COLO668 (cell line): Measurements from ENCODE around the gene ESPNL.

ENCODE experiments used
- DNase-seq: peaks from one replicate; lab custom pipeline; 2025; ENCODE audit not compliant: unreplicated experiment; lab: John Stamatoyannopoulos, UW

Gene ESPNL

DNA sequence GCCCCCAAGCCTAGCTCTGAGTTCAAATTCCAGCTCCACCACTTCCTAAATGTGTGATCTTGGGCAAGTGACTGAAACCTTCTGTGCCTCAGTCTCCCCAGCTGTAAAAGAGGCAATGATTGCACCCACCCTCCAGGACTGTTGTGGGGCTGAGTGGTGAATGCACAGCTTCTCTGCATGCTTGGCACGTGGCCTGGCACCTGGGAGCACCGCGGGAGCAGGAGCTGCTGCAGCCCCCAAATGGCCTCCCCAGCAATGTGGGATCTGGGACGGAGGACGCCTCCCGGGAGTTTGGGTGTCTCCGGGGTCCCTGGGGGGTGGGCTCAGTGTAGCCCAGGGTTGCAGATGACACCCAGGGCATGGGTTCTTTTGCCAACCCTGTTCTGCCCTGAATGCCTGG is 39.9 kb downstream of the ESPNL start:
- DNase-seq: no peak

DNA sequence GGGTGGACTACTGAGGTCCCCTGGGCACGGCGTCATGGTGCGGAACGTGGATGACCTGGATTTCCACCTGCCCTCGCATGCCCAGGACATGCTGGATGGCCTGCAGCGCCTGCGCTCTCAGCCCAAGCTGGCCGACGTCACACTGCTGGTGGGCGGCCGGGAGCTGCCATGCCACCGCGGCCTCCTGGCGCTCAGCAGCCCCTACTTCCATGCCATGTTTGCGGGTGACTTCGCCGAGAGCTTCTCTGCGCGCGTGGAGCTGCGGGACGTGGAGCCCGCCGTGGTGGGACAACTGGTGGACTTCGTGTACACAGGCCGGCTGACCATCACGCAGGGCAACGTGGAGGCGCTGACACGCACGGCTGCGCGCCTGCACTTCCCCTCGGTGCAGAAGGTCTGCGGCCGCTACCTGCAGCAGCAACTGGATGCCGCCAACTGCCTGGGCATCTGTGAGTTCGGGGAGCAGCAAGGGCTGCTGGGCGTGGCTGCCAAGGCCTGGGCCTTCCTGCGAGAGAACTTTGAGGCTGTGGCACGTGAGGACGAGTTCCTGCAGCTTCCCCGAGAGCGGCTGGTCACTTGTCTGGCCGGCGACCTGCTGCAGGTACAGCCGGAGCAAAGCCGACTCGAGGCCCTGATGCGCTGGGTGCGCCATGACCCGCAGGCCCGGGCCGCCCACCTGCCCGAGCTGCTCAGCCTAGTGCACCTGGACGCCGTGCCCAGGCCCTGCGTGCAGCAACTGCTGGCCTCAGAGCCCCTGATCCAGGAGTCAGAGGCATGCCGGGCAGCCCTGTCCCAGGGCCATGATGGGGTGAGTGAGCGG is 40.8 kb downstream of the ESPNL start:
- no peak for DNase-seq

DNA sequence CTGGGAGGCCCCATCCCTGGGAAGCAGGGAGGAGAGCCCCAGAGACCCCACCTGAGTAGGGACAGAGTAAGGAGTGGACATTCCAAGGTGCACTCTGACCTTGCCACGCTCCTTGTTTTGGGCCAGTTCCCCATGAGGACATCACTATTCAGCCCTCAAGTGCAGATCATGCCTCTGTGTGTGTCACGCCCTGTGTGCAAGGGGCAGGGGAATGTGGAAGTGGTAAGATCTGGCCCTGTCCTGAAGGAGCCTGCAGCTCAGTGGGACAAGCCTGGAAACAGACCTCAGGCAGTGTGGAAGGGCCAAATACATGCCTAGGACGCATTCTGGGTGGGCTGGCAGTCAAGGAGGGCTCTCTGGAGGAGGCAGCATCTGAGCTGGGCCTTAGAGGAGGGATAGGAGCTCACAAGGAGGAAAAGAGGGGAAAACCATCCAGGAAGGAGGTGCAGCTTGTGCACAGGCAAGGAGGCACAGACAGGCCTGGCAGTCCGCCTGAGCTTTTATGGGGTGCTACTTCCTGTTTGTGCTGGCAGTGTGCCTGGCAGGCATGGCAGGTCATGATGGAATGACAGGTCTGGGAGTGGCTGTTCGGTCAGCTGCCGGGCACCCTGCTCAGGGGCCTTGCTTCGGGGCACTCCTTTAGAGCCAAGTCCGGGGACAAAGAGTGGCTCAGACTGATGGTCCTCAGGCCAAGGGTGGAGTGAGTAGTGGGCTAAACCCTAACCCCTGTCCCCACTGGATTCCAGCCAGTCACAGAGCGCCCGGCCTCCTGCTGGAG is 41.6 kb downstream of the ESPNL start:
- peak; percentile 86 for DNase-seq

DNA sequence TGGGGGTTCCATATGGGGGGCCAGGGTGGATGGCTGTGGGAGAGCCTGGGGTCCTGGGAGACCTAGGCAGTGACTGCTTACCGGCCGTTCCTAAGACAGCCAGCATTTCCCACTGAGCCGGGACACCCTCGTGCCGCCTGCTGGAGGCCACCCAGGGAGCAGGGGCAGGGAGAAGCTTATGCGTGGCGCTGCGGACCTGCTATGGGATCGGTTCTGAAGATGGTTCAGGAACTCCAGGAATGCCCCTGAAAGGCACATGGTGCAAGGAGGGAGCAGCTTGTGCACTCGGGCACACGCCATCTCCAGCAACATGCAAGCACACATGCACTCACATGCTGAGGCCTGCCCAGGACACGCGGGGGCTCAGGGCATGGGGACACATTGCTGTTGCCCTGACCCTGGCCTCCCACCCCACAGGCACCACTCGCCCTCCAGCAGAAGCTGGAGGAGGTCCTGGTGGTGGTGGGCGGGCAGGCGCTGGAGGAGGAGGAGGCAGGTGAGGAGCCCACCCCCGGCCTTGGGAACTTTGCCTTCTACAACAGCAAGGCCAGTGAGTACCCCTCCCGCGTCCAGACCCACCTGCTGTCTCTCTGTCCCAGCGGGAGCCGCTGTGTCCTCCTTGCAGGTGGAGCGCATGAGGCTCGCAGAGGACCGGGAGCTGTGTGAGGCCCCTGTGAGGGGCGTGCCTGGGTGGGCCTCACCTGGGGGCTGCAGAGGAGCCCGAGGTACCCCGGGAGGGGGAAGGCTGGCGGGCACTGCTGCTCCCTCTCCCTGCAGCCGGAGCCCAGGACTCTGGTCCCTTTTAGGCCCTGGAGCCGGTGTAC is 42.5 kb downstream of the ESPNL start:
- no peak for DNase-seq

DNA sequence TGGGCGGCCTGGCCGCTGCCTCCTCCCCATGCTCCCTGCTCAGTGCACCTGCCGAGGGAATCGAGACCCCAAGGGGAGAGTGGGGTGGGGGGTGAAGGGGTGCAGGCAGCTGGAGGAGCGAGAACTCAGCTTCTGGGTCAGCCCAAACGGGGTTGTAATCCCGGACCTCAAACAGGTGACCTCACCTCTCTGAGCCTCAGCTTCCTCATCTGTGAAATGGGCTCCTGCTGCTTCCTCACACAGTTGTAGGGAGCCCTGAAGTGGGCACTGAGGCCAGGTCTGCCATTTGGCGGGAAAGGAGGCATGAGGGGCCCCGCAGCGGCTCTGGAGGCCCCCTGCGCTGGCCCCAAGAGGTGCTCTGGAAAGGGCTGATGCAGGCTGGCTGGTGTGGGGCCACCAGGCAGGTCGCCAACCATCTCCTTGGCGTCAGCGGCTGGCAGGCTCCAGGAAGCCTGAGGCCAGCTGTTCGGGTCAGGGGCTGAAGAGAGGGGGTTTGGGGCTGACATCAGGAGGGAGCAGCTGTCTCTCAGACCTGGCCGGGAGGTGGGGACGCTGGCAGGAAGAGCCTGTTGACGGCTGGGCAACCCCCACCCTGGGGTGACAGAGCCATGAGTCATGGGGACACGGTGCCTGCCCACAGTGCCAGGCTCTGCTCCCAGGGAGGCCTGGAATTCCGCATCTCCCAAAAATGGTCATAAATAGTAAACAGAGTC is 43.3 kb downstream of the ESPNL start:
- DNase-seq: peak; percentile 76

DNA sequence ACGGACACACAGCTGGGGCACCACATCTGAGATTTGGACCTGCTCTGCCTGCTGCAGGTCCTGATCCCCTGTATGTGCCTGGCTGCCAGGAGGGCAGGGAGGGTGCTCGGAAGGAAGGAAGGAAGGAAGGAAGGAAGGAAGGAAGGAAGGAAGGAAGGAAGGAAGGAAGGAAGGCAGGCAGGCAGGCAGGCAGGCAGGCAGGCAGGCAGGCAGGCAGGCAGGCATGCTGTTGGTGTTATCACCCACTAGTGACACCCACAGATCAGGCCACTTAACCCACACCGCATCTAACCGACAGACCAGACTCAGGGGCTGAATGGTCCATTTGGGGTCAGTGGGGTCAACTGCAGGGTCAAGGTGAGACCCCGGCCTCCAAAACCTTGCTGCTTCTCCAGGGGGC is 44.1 kb downstream of the ESPNL start:
- DNase-seq: no peak

DNA sequence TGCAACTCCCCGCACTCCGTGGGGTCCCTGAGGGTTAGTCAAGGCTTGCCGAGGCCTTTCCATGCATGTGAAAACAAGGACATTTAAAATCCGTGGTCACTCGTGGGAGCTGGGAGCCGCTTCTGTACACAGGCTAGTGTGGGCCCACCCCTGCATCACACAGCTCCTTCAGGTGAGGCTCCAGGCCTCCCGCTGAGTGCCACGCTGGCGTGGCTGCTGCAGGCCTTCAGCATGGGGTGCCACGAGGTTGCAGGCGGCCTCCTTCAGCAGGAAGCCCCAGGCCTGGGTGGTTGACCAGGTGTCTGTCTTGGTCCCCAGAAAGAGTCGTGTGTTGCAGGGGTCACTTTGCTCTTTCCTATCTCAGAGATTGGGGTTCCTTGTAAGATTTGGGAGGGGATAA is 44.9 kb downstream of the ESPNL start:
- no peak for DNase-seq

DNA sequence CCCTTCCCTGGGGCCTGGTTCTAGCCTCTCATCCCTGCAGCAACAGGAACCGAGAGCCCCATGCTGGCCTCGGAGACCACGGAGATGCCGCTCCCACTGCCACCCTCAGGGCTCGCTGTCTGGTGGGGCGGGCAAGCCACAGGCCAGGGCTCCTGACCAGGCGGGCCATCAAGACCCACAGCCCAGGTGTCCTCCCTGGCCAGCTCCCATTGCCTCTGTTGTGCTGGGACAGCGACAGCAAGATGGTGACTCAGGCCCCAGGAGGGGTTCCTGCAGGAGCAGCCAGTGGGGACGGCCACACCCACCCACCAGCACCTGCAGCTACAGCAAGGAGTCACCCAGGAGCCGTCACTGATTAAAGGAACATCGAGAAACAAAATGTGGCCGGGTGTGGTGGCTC is 45.7 kb downstream of the ESPNL start:
- DNase-seq: no peak

DNA sequence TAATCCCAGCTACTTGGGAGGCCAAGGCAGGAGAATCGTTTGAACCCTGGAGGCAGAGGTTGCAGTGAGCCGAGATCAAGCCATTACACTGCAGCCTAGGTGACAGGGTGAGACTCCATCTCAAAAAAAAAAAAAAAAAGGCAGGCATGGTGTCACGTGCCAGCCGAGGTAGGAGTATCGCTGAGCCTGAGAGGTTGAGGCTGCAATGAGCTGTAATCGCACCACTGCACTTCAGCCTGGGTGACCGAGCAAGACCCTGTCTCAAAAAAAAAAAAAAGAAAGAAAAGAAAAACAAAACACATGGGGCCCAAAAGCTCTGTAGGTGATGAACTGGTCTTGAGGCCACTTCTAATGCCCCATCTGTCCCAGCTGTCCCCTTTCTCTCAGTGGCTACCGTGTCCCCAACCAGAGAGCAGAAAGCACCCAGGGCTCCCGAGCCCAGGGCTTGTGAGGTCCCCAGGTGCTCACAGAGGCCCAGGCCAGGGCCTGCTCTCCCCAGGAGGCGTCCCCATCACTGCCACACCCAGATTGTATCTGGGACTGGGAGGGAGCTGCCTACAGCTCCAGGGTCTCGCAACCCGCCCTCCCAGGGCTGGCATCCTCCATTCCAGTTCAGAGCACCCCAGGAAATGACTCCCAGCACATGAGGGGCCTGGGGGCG is 46.9 kb downstream of the ESPNL start:
- no peak for DNase-seq

DNA sequence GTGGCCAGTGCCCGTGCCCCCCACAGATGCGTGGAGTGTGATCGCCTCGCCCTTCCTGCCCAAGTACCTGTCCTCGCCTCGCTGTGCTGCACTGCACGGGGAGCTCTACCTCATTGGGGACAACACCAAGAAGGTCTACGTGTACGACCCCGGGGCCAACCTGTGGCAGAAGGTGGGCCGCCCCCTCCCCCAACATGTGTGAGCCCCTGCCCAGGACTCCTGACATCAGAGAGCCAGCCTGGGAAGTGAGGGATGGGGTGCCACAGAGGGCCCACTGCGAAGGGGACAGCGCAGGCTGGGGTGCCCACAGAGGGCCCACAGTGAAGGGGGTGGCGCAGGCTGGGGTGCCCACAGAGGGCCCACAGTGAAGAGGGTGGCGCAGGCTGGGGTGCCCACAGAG is 48.8 kb downstream of the ESPNL start:
- no peak for DNase-seq

DNA sequence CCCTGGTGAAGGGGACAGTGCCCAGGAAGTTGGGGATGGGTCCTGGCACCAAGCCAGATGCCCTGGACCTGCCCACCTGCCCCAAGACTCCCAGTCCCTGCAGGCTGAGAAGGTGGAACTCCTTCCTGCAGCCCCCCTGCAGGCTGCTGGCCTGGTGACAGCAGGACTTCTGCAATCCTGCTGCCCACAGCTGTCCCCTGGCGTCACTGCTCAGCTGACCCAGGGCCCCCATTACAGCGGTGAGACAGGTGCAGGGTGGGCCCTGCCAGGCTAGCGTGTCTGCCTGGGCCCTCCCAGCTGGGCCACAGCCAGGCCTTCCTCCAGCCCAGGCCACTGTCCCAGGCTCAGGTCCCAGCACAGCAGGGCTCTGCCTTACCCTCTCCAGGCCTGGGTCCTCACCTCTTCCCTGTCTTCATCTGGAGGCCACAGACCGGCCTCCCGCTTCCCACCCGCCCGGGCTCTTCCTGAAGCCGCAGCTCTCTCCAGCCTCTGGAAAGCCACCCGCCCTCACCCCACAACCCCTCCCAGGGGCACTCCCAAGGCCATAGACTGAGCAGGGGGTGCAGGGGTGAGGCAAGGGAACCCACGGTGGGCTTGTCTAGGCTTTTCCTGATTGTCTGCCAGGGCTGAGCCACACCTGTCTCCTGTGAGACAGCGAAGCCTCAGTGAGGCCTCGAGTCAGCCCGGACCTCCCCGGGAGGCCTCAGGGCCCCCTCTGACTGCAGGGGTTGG is 49.9 kb downstream of the ESPNL start:
- DNase-seq: no peak

DNA sequence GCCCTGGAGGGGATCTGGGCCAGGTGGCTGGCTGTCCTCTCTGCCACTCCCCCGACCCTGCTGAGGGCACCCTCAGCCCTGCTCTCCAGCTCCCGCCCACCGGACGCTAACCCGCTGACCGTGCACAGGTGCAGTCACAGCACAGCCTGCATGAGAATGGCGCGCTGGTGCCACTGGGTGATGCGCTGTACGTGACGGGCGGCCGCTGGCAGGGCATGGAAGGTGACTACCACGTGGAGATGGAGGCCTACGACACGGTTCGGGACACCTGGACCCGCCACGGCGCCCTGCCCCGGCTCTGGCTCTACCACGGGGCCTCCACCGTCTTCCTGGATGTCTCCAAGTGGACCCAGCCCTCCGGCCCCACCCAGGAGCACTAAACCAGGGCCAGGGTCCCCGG is 50.5 kb downstream of the ESPNL start:
- DNase-seq: no peak

DNA sequence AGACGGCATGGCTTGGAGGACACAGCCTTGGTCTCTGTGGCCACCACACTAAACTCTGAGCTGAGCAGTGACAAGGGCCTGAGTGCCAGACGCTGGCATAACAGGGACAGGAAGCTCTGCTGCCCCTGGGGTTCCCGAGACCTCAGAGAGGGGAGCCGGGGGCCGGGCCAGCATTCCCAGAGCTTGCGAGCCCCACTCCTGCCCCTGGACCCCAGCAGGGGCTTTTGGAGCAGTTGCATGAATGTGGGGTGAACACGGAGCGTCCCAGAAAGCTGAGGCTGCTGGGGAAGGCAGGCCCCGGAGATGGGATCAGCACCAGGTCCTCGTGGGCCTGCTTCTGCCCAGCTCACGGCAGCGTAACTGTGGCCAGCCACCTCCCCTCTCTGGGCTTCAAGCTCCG is 51.1 kb downstream of the ESPNL start:
- DNase-seq: no peak

DNA sequence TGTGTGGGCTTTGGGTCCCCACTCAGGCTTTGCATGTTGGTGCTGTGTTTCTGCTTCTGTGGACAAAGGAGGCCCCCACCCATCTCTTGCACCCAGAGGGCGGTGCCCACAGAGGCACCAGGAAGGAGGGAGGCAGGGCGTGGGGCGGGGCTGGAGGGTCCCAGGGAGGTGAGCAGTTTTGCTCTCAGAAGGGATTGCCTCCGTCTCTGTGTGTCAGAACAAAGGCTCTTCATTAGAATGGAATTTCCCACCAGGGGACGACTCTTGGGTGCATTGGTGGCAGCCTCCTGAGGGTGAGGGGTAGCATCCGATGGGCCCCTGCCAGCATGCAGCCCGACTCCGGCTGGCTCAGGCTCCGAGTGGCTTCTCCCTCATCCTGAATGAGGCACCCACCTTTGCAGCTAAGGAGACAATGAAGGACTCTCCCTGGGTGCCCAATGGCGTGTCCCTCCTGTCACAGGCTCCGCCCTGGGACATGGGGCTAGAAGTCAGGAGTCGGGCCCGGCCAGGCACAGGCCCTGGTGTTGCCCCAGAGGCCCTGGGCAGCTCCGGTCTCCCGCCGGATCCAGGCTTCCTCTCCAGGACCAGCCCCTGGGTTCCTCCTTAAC is 51.6 kb downstream of the ESPNL start:
- DNase-seq: no peak

DNA sequence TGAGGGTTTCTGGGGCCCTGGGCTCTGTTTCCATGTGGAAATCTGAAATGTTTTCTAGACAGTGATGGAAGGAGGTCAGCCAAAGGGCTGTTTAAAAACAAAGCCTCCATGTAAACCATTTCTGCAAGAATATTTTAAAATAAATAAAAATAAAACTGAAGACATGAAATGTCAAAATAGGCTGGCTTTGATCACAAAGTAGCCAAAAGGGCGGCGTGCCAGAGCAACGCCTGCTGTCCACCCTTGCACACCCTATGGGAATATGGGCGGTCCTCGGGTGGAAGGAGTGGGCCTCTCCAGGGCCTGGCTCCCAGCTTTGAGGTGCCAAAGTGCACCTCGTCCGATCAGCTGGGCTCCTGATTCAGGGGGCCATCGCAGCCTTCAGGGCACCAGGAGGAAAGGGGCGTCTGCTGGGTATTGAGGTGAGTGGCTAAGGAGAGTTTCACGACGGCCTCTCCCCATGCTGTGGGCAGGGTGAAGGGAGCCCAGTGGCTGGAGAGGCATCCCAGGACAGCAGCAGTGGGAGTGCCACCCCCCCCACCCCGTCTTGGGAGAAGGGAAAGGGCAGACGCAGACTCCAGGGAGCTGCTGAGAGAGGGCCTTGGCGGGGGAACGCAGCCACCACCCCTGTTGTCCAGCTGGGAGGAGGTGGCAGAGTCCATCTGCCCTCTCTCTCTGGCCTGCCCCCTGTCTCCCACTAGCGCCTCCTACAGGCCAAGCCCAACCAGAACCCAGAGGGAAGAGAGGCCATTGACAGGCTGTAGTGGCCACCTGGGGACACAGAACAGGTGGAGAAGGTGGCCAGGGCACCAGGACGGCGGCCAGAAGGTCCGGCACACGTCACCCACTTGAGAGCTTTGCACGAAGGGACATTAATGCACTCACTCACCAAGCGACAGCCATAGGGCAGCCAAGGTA is 52.9 kb downstream of the ESPNL start:
- DNase-seq: no peak

DNA sequence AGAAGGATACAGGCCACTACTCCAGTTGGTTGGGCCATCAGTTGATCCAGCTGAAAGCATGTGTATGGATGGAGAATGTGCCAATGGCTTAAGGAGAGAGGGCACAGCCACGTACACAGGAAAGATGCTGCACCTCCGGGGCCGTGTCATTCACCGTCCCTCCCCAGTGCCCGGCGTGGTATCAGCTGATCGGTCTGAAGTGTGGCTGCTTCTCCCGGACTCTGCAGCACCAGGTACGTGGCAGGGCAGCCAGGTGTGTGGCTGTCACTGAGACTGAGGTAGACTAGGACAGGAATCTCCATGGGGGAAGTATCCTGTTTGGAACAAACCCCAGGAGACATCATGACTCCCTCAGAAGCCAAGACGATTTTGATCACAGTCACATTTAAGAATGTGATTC is 54.4 kb downstream of the ESPNL start:
- no peak for DNase-seq

DNA sequence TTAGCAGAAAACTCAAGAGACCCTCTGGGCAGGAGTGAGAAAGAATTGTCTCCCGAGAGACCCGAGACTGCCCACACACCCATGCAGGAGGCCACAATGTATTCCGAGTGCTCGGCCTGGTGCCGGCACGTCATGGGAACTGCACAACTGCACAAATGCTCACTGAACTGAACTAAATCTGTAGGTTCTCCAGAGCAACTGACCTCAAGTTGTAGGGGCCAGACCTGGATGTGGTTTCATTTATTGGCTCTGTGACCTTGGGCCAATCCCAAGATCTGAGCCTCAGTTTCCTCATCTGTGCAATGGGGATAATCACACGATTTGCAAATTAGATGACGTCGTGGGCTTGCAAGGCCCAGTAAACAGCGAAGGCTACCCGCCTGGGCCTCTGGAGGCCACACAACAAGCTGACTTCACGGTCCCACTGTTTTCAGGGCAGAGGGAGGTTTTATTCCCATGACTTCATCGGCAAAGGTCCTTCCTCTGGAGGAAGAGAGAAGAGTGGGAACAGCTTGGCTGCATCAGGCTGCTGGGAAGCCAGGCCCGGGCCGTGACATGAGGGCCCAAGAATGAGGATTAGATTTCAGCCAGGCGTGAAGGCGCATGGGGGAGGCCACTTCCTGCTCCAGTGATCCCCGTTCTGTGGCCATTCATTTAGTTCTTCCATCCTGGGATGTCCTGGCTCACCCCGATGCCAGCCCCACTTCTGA is 55.1 kb downstream of the ESPNL start:
- DNase-seq: peak; percentile 35
